Stimulated activated naive CD8-positive, alpha-beta T cell treated with anti-CD3 and anti-CD28 coated beads, Interleukin-15, Interleukin-2, amounts not matched to agents 100 U/mL and 50 U/mL, for 24 hours (primary cell): ENCODE data around the gene BCAR3.
A peak's percentile ranks its signal among the peaks of the same experiment; 100 is the strongest.

Experiments used
- ATAC-seq: fragments of 150-1000 bp; cut with Tn5 transposase; one replicate; pipeline ENCODE4 v1.10.0; 2021
- DNase-seq: peaks from one replicate; pipeline ENCODE4 v3.0.0; 2021

The BCAR3 gene

GRCh38 chr1:93615582-93616150 lies 66.0 kb downstream of the BCAR3 start:
- DNase-seq (peak; percentile 48), ATAC-seq (peak; percentile 82)

GRCh38 chr1:93614986-93615581 lies 66.6 kb downstream of the BCAR3 start:
- ATAC-seq (peak; percentile 60), DNase-seq (peak; percentile 67)

- no peak for ATAC-seq
Measured at GRCh38 chr1:93614541-93614940, 67.1 kb downstream of the BCAR3 start.

GRCh38 chr1:93613898-93614297 lies 67.7 kb downstream of the BCAR3 start:
- ATAC-seq (no peak), DNase-seq (no peak)

More at GRCh38 chr1:93614541-93614940, 67.1 kb downstream of the BCAR3 start:
- no peak for DNase-seq

- ATAC-seq (no peak), DNase-seq (no peak)
Measured at GRCh38 chr1:93612510-93612909, 69.1 kb downstream of the BCAR3 start.

GRCh38 chr1:93611668-93612067 lies 70.0 kb downstream of the BCAR3 start:
- no peak for DNase-seq
- no peak for ATAC-seq

GRCh38 chr1:93609536-93609935 lies 72.1 kb downstream of the BCAR3 start:
- no peak for DNase-seq
- ATAC-seq = no peak

GRCh38 chr1:93608187-93609109 lies 73.2 kb downstream of the BCAR3 start:
- no peak for DNase-seq

GRCh38 chr1:93607814-93608186 lies 73.8 kb downstream of the BCAR3 start:
- peak; percentile 62 for DNase-seq
- peak; percentile 94 for ATAC-seq

More at GRCh38 chr1:93608187-93609109, 73.2 kb downstream of the BCAR3 start:
- ATAC-seq = peak; percentile 29

GRCh38 chr1:93605812-93606512 lies 75.7 kb downstream of the BCAR3 start:
- DNase-seq (no peak), ATAC-seq (no peak)

- ATAC-seq (no peak), DNase-seq (no peak)
Measured at GRCh38 chr1:93605026-93605568, 76.5 kb downstream of the BCAR3 start.

- ATAC-seq (no peak), DNase-seq (no peak)
Measured at GRCh38 chr1:93604411-93604810, 77.2 kb downstream of the BCAR3 start.

- ATAC-seq (no peak), DNase-seq (no peak)
Measured at GRCh38 chr1:93603601-93604000, 78.0 kb downstream of the BCAR3 start.

- ATAC-seq (no peak), DNase-seq (no peak)
Measured at GRCh38 chr1:93603106-93603505, 78.5 kb downstream of the BCAR3 start.

GRCh38 chr1:93602101-93602500 lies 79.5 kb downstream of the BCAR3 start:
- ATAC-seq (no peak), DNase-seq (no peak)

- ATAC-seq = no peak
- no peak for DNase-seq
Measured at GRCh38 chr1:93601686-93602085, 80.0 kb downstream of the BCAR3 start.

- DNase-seq = no peak
- no peak for ATAC-seq
Measured at GRCh38 chr1:93600663-93601062, 81.0 kb downstream of the BCAR3 start.

- no peak for ATAC-seq
- DNase-seq = no peak
Measured at GRCh38 chr1:93599479-93599878, 82.2 kb downstream of the BCAR3 start.

GRCh38 chr1:93598861-93599439 lies 82.7 kb downstream of the BCAR3 start:
- no peak for ATAC-seq
- no peak for DNase-seq

GRCh38 chr1:93598396-93598795 lies 83.2 kb downstream of the BCAR3 start:
- ATAC-seq (no peak), DNase-seq (no peak)

- DNase-seq (no peak), ATAC-seq (no peak)
Measured at GRCh38 chr1:93597709-93598108, 83.9 kb downstream of the BCAR3 start.
